AG04450 (cell line): Measurements from ENCODE around the gene TAS1R3. TPM values are rescaled to one million over a fixed set of nuclear protein-coding genes. Genes with fewer than 3 reads are reported as not detected.

Experiments
- CTCF ChIA-PET: fragments of 300-600, 350-600 bp; formaldehyde crosslinking; extraction: SDS; loops from one replicate; lab custom pipeline; 2022; ENCODE audit warnings: antibody characterized with exemption, inconsistent platforms; lab: Charles Lee
- POLR2A ChIA-PET: fragments of 350-600 bp; formaldehyde crosslinking; extraction: SDS; loops from one replicate; lab custom pipeline; 2021; ENCODE audit warnings: antibody characterized with exemption, inconsistent platforms; lab: Yijun Ruan, JAX
- DNase-seq: peaks from one replicate; pipeline ENCODE4 v3.0.0-alpha.2; 2011; ENCODE audit warnings: low read depth, low spot score
- H3K27ac ChIP-seq: one replicate; pipeline ENCODE4 v1.5.1; 2012; ENCODE audit warnings: low read depth, low read length, control low read depth
- H3K27me3 ChIP-seq: one replicate; pipeline ENCODE4 v1.6.0; 2012; ENCODE audit warnings: low read length; ENCODE audit not compliant: control insufficient read depth, insufficient read depth
- H3K4me3 ChIP-seq: 2 replicates; pipeline ENCODE4 v1.5.1; 2011; ENCODE audit warnings: mild to moderate bottlenecking, low read depth, low read length, control low read depth
- H3K9me3 ChIP-seq: 2 replicates; pipeline ENCODE4 v1.5.1; 2012; ENCODE audit warnings: low read length; ENCODE audit not compliant: control insufficient read depth, insufficient read depth
- polyA plus RNA-seq: library from polyadenylated mRNA; depleted of rRNA; stranded (reverse); fragments of >200 nt; gene quantifications from 2 replicates; pipeline ENCODE4 v1.2.3, GENCODE V29; 2011
- TF ChIP-seq, protein P1 (sequence below): IDR thresholded peaks from 2 replicates; pipeline ENCODE4 v1.5.1; 2011; ENCODE audit warnings: low read depth, low read length, control low read depth, inconsistent platforms

The TAS1R3 gene
- polyA plus RNA-seq, 1 experiment = 0.10 TPM

DNA sequence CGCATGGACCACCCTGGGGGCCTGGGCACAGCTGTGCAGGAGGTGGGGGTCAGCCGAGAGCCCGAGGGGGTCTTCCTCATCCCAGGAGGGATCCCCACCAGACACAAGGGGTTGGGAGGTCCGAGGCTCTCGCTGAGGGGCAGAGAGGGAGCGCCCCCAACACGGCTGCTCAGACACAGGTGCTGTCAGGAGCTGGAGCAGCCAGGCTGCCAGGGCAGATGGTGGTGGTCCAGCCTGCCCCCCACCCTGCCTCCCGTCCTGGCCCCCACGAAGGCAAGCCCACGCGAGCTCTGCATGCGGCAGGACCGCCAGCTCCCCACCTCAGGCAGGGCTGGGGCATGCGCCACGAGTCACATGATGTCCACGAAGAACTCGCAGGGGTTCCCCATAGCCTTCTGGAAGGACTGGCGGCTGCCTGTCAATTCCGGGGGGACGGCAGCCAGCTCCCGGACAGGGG is 4.7 kb downstream of the TAS1R3 start:
- H3K9me3 ChIP-seq = peaks cover 6% of the 10 kb centered on the region; the same call in 1 of the 2 replicates
- H3K4me3 ChIP-seq = no peak overlapping the region
- TF ChIP-seq, protein P1, sequence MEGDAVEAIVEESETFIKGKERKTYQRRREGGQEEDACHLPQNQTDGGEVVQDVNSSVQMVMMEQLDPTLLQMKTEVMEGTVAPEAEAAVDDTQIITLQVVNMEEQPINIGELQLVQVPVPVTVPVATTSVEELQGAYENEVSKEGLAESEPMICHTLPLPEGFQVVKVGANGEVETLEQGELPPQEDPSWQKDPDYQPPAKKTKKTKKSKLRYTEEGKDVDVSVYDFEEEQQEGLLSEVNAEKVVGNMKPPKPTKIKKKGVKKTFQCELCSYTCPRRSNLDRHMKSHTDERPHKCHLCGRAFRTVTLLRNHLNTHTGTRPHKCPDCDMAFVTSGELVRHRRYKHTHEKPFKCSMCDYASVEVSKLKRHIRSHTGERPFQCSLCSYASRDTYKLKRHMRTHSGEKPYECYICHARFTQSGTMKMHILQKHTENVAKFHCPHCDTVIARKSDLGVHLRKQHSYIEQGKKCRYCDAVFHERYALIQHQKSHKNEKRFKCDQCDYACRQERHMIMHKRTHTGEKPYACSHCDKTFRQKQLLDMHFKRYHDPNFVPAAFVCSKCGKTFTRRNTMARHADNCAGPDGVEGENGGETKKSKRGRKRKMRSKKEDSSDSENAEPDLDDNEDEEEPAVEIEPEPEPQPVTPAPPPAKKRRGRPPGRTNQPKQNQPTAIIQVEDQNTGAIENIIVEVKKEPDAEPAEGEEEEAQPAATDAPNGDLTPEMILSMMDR = no peak
- H3K27ac ChIP-seq = no peak overlapping the region
- no peak for DNase-seq
- no peaks in the 10 kb centered on the region for H3K27me3 ChIP-seq
- POLR2A ChIA-PET = interaction anchor here (0.5 kb wide), 1 partner anchor 167 kb away, joined by 3 read pairs; no protein-coding TSS in a partner anchor
- CTCF ChIA-PET = interaction anchor here (1.5 to 1.6 kb wide), 2 partner anchors 9 to 36 kb away, joined by 4 to 5 read pairs; no protein-coding TSS in a partner anchor

DNA sequence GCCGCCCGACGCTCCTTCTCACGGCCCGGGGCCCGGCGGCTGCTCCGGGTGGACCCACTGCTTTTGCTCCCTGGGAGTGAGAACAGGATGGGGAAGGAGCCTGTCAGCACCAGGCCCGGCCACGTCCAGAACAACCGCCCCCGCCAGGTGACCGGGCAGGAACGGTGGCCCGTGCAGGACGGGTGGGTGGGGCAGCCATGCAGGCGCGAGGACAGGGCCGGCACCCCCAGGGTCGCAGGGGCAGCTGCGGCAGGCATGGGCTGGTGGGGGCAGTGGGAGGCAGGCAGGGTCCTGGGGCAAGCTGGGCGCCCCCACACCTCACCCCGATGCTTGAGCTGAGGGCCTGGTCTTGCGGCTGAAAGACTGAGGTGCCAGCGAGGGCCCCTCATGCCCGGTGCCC is 5.4 kb downstream of the TAS1R3 start:
- H3K27me3 ChIP-seq = no peaks in the 10 kb centered on the region
- CTCF ChIA-PET = interaction anchor here (1.6 kb wide), 1 partner anchor 8 kb away, joined by 5 read pairs; no protein-coding TSS in a partner anchor
- no peak overlapping the region for H3K27ac ChIP-seq
- TF ChIP-seq, protein P1 = no peak
- H3K4me3 ChIP-seq = no peak overlapping the region
- no peak for DNase-seq
- POLR2A ChIA-PET = no interaction called here
- peaks cover 3% of the 10 kb centered on the region; the same call in 1 of the 2 replicates for H3K9me3 ChIP-seq

DNA sequence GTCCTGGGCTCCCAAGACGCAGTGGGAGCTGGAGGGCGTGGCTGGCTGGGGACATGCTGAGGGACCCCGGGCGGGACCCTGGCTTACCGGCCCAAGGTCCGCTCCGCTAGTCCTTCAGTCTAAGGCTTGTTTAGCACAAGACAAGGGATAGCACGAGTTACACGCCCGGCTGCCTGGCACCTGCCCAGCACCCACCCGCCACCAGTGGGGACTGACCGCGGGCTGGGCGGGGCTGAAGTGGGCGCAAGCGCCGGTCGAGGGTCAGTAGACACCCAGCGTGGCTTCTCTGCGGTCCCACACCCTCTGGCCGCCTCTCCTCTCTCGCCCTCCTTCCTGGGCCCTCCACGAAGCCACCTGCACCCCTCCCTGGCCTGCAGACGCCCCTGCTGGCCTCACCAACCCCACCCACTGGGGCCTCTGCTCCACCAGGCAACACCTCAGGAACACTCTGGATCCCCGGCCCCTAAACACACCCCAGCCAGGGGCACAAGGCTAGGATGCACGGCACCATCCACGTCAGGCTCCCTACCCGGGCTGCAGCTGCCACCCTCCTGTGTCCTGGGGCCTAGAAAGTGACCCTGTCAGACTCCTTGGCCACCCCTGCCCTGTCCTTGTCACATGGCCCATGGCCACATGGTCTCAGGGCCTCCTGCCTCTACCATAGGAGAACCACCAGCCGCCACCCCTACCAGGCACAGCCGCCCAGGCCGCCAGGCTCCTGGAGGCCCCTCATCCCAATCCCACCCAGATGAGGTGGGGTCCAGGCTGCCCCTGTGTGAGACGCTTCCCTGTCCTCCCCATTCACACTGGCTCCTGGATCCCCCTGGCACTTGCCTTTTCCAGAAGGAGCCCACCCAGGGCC is 6.1 kb downstream of the TAS1R3 start:
- H3K27me3 ChIP-seq = no peaks in the 10 kb centered on the region
- H3K4me3 ChIP-seq = no peak overlapping the region
- TF ChIP-seq, protein P1 = no peak
- peaks cover 3% of the 10 kb centered on the region; the same call in 1 of the 2 replicates for H3K9me3 ChIP-seq
- no peak overlapping the region for H3K27ac ChIP-seq
- ChIA-PET POLR2A (no interaction called here), CTCF (no interaction called here)
- no peak for DNase-seq

DNA sequence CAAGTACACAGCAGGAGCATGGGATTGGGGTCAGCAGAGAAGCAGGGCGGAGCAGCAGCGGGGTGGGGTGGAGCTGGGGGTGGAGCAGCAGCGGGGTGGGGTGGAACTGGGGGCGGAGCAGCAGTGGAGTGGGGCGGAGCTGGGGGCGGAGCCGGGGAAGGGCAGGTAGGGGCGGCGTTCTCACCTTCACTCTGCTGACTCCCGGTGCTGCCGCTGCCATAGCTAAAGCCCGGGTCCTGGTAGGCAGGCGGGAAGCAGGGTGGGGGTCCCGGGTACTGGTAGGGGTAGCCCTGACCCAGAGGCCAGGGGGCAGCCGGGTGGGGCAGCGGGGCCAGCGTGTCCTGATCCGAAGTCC is 6.7 kb downstream of the TAS1R3 start:
- CTCF ChIA-PET = no interaction called here
- no peak overlapping the region for H3K4me3 ChIP-seq
- POLR2A ChIA-PET = no interaction called here
- no peaks in the 10 kb centered on the region for H3K27me3 ChIP-seq
- peaks cover 3% of the 10 kb centered on the region; the same call in 1 of the 2 replicates for H3K9me3 ChIP-seq
- TF ChIP-seq, protein P1 = no peak
- no peak for DNase-seq
- H3K27ac ChIP-seq = no peak overlapping the region

DNA sequence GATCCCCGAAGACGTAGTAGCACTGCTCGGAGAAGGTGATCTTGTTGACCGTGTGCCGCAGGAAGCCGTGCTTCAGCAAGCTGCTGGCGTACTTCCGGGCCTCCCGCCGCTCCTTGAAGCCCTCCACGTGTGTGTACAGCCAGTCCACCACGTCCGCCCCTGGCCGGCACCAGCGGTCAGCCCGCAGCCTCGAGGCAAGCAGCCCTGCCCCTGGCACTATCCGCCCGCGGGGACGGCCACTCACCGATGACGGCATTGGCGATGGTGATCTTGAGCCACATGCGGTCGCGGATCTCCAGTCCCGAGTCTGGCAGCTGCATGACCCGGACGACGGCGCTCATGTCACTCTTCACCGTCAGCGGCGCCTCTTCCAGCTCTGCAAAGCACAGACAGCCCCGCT is 7.2 kb downstream of the TAS1R3 start:
- TF ChIP-seq, protein P1 = no peak
- Histone ChIP-seq H3K4me3 (no peak overlapping the region), H3K9me3 (peaks cover 3% of the 10 kb centered on the region; the same call in 1 of the 2 replicates), H3K27me3 (no peaks in the 10 kb centered on the region), H3K27ac (no peak overlapping the region)
- ChIA-PET POLR2A (no interaction called here), CTCF (no interaction called here)
- no peak for DNase-seq
